Measurements from ENCODE around the gene CASP2.

DNA sequence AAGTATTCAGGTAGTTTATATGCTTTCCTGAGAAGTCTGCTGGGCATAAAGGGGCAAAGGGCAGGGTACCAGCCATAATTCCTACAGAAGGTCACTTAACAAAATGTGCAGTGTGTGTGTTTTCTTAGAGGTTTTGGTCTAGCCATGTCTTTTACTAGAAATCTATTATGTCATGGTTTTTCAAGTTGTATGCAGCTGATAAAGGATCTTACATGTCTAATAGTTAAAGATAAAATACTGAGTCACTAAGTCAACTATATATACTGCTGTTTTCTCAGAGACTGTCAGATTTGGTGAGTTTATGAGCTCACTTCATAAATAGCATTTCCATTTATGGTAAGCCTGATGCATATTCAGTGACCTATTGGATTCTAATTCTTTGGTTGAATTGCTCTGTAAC is 7.7 kb downstream of the CASP2 start:
- TF ChIP-seq, protein P1, sequence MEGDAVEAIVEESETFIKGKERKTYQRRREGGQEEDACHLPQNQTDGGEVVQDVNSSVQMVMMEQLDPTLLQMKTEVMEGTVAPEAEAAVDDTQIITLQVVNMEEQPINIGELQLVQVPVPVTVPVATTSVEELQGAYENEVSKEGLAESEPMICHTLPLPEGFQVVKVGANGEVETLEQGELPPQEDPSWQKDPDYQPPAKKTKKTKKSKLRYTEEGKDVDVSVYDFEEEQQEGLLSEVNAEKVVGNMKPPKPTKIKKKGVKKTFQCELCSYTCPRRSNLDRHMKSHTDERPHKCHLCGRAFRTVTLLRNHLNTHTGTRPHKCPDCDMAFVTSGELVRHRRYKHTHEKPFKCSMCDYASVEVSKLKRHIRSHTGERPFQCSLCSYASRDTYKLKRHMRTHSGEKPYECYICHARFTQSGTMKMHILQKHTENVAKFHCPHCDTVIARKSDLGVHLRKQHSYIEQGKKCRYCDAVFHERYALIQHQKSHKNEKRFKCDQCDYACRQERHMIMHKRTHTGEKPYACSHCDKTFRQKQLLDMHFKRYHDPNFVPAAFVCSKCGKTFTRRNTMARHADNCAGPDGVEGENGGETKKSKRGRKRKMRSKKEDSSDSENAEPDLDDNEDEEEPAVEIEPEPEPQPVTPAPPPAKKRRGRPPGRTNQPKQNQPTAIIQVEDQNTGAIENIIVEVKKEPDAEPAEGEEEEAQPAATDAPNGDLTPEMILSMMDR (conservative IDR thresholded peaks at IDR 0.05 in 1 of 2, IDR thresholded peaks at IDR 0.05 in 1 of 2; ENCODE audit: low read depth in 1 of 2, low read length in 2 of 2) = no peak
- no peak for TF ChIP-seq EZH2 (IDR thresholded peaks at IDR 0.05; ENCODE audit: low read length, missing control alignments)

Measured in fibroblast of lung (primary cell).